Endothelial cell of umbilical vein (primary cell): ENCODE results near the gene NPY. TPM values are rescaled to one million over a fixed set of nuclear protein-coding genes. Genes with fewer than 3 reads are reported as not detected.

Source experiments
- BruUV-seq: library from RNA; stranded (reverse); fragments of 400-500 nt; replicated peaks from 2 replicates; lab custom pipeline; 2021; lab: Mats Ljungman, UMichigan
- CTCF ChIA-PET: fragments of 300-600, 350-600 bp; sonication (Branson Sonifier 250); formaldehyde crosslinking; loops from one replicate; lab custom pipeline; 2021; ENCODE audit warnings: antibody characterized with exemption, inconsistent platforms; lab: Charles Lee
- POLR2A ChIA-PET: fragments of 300-600, 350-600 bp; sonication (Branson Sonifier 250); formaldehyde crosslinking; loops from one replicate; lab custom pipeline; 2021; ENCODE audit warnings: antibody characterized with exemption, inconsistent platforms; lab: Charles Lee
- DNase-seq: peaks from one replicate; pipeline ENCODE4 v3.0.0-alpha.2; 2011; ENCODE audit warnings: low read depth, low spot score
- FAIRE-seq: peaks from 2 replicates; lab custom pipeline; 2011; peaks lifted over from hg19 to GRCh38; lab: Jason Lieb, UNC
- H2AFZ ChIP-seq: 2 replicates; pipeline ENCODE4 v1.6.0; 2012; ENCODE audit warnings: low read depth, low read length, control low read depth, inconsistent platforms
- H3K27ac ChIP-seq: 2 replicates; pipeline ENCODE4 v1.5.1; 2011; ENCODE audit warnings: low read depth, mild to moderate bottlenecking, control low read depth, low read length, moderate library complexity; ENCODE audit not compliant: insufficient read depth
- H3K27me3 ChIP-seq, 2 experiments: 2 replicates each; pipeline versions ENCODE4 v1.6.0 to v1.6.1; 2011; ENCODE audit warnings: low read length in 2 of 2, mixed read lengths in 1 of 2; ENCODE audit not compliant: control insufficient read depth in 2 of 2, insufficient read depth in 2 of 2
- H3K36me3 ChIP-seq, 2 experiments: 2 replicates in 1 of 2; 3 replicates in 1 of 2; pipeline ENCODE4 v1.5.1; 2011; ENCODE audit warnings: low read length in 2 of 2, mild to moderate bottlenecking in 1 of 2, moderate library complexity in 1 of 2; ENCODE audit not compliant: control insufficient read depth in 2 of 2, insufficient read depth in 2 of 2; ENCODE audit errors: extremely low read depth in 1 of 2
- H3K4me1 ChIP-seq: 3 replicates; pipeline ENCODE4 v1.5.1; 2011; ENCODE audit warnings: mild to moderate bottlenecking, low read length; ENCODE audit not compliant: control insufficient read depth, insufficient read depth; ENCODE audit errors: extremely low read depth
- H3K4me2 ChIP-seq: 2 replicates; pipeline ENCODE4 v1.6.1; 2011; ENCODE audit warnings: low read length, control low read depth, mixed read lengths; ENCODE audit not compliant: insufficient read depth
- H3K4me3 ChIP-seq, 3 experiments: fragments of 200-600 bp in 1 of 3; sonication (generic), shearing (Covaris generic) in 1 of 3; replicated peaks in 1 of 3; 2 replicates each; pipeline ENCODE4 v1.5.1; 2011 to 2016; ENCODE audit warnings: control low read depth in 3 of 3, low read length in 3 of 3, mild to moderate bottlenecking in 2 of 3, inconsistent platforms in 1 of 3, low read depth in 1 of 3, moderate library complexity in 1 of 3; ENCODE audit not compliant: insufficient read depth in 1 of 3
- H3K79me2 ChIP-seq: 2 replicates; pipeline ENCODE4 v1.6.0; 2012; ENCODE audit warnings: low read length, inconsistent platforms; ENCODE audit not compliant: control insufficient read depth, insufficient read depth
- H3K9ac ChIP-seq: replicated peaks from 2 replicates; pipeline ENCODE3; 2011; ENCODE audit warnings: low read length, control low read depth; ENCODE audit not compliant: insufficient read depth; ENCODE audit errors: extremely low read depth
- H3K9me1 ChIP-seq: replicated peaks from 3 replicates; pipeline ENCODE4 v1.6.0; 2011; ENCODE audit warnings: mild to moderate bottlenecking, low read length; ENCODE audit not compliant: control insufficient read depth, insufficient read depth; ENCODE audit errors: extremely low read depth
- H3K9me3 ChIP-seq: replicated peaks from 2 replicates; pipeline ENCODE4 v1.5.1; 2012; ENCODE audit warnings: low read length, inconsistent platforms; ENCODE audit not compliant: control insufficient read depth, insufficient read depth
- H4K20me1 ChIP-seq: replicated peaks from 2 replicates; pipeline ENCODE3; 2011; ENCODE audit warnings: mild to moderate bottlenecking, low read length; ENCODE audit not compliant: control insufficient read depth, insufficient read depth; ENCODE audit errors: extremely low read depth
- CTCF ChIP-seq, 2 donors: IDR thresholded peaks; 1 replicate in 1 of 2; 2 replicates in 1 of 2; pipeline ENCODE4 v1.5.1; 2011; ENCODE audit warnings: low read length in 2 of 2, mild to moderate bottlenecking in 2 of 2, moderate library complexity in 2 of 2, control low read depth in 1 of 2, inconsistent platforms in 1 of 2, low read depth in 1 of 2; ENCODE audit not compliant: insufficient read depth in 1 of 2; ENCODE audit errors: extremely low read depth in 1 of 2
- EZH2 ChIP-seq: IDR thresholded peaks from 2 replicates; pipeline ENCODE4 v1.6.1; 2012; ENCODE audit warnings: borderline replicate concordance, low read depth, mild to moderate bottlenecking, moderate library complexity, low read length, inconsistent platforms; ENCODE audit not compliant: severe bottlenecking
- FOS ChIP-seq: IDR thresholded peaks from 2 replicates; pipeline ENCODE4 v1.6.1; 2011; ENCODE audit warnings: mild to moderate bottlenecking, low read length, moderate library complexity, borderline replicate concordance; ENCODE audit not compliant: insufficient read depth
- GATA2 ChIP-seq: IDR thresholded peaks from 2 replicates; pipeline ENCODE4 v1.7.0; 2011; ENCODE audit warnings: low read depth, mild to moderate bottlenecking, moderate library complexity, mixed read lengths, low read length; ENCODE audit not compliant: insufficient read length, insufficient read depth
- JUN ChIP-seq: IDR thresholded peaks from 2 replicates; pipeline ENCODE4 v1.6.1; 2011; ENCODE audit warnings: borderline replicate concordance, low read depth; ENCODE audit not compliant: insufficient read length, insufficient read depth
- MAX ChIP-seq: IDR thresholded peaks from 2 replicates; pipeline ENCODE4 v1.6.1; 2011; ENCODE audit not compliant: insufficient read depth, insufficient read length
- MYC ChIP-seq: IDR thresholded peaks from one replicate; pipeline ENCODE4 v1.6.1; 2011; ENCODE audit warnings: mild to moderate bottlenecking, low read depth, low read length
- POLR2A ChIP-seq: IDR thresholded peaks from 2 replicates; pipeline ENCODE4 v1.6.1; 2012; ENCODE audit warnings: low read depth, mild to moderate bottlenecking, control low read depth, low read length
- POLR2AphosphoS5 ChIP-seq: IDR thresholded peaks from 2 replicates; pipeline ENCODE4 v1.6.1; 2012; ENCODE audit warnings: low read depth, mild to moderate bottlenecking, control low read depth, low read length, moderate library complexity; ENCODE audit not compliant: insufficient read depth
- dilution Hi-C: fragments of 300-500 bp; cut with MboI; formaldehyde crosslinking; loops from one replicate; pipeline ENCODE4 v1.15.0; 2019; ENCODE audit warnings: low sequenced_read_pairs; ENCODE audit not compliant: extremely low pct_ligation_motif_present
- intact Hi-C: fragments of 100-400 bp; cut with micrococcal nuclease; formaldehyde crosslinking; loops from one replicate; pipeline ENCODE4 v1.10.0; 2022
- polyA plus RNA-seq, 4 experiments: library from polyadenylated mRNA; depleted of rRNA in 3 of 4; stranded (reverse) in 3 of 4; unstranded in 1 of 4; fragments of >200 nt; gene quantifications; 2 replicates each; pipeline versions ENCODE4 v1.2.1 to v1.2.3, GENCODE V29; 2011 to 2012; ENCODE audit warnings: missing spikeins in 1 of 4
- total RNA-seq: library from RNA; stranded (reverse); gene quantifications from 2 replicates; pipeline ENCODE4 v1.2.3, GENCODE V29; 2021

The NPY gene
- total and polyA plus RNA-seq, 2 donors (not counting 3 experiments of a cell fraction or from before 2014, with no cell fraction given), result not detected

- Histone ChIP-seq H2AFZ (no peak overlapping the region), H3K27ac (no peak overlapping the region), H4K20me1 (no peaks in the 10 kb centered on the region), H3K4me2 (no peak overlapping the region), H3K27me3 (no peaks in the 10 kb centered on the region), H3K36me3 (no peaks in the 10 kb centered on the region), H3K79me2 (no peaks in the 10 kb centered on the region), H3K9ac (no peak overlapping the region), H3K4me3 (no peak overlapping the region), H3K9me1 (no peaks in the 10 kb centered on the region), H3K9me3 (no peaks in the 10 kb centered on the region), H3K4me1 (no peaks in the 10 kb centered on the region)
- no peak for TF ChIP-seq GATA2
- no peak for TF ChIP-seq POLR2AphosphoS5
- TF ChIP-seq EZH2, result no peak
- no peak for TF ChIP-seq FOS
- dilution Hi-C loops (no loop called here), intact Hi-C loops (no loop called here)
- POLR2A ChIA-PET, result no interaction called here
- CTCF ChIA-PET, result no interaction called here
- no peak for DNase-seq
- no TSS peak for BruUV-seq
- no peak for FAIRE-seq
These were observed 50.6 kb downstream of the NPY start for GRCh38 chr7:24334627-24335026.

- ChIA-PET POLR2A (no interaction called here), CTCF (interaction anchor here (1.4 kb wide), 1 partner anchor 12 kb away, joined by 3 read pairs; no protein-coding TSS in a partner anchor)
- no peak overlapping the region for H3K4me3 ChIP-seq
- H3K9ac ChIP-seq, result no peak overlapping the region
- no peak overlapping the region for H3K27ac ChIP-seq
- H2AFZ ChIP-seq, result no peak overlapping the region
- no peaks in the 10 kb centered on the region for H3K4me1 ChIP-seq
- H3K79me2 ChIP-seq, result no peaks in the 10 kb centered on the region
- no peaks in the 10 kb centered on the region for H3K9me3 ChIP-seq
- no TSS peak for BruUV-seq
- H3K36me3 ChIP-seq, result no peaks in the 10 kb centered on the region
- no peaks in the 10 kb centered on the region for H4K20me1 ChIP-seq
- no peak overlapping the region for H3K4me2 ChIP-seq
- intact Hi-C loops, result no loop called here
- TF ChIP-seq EZH2 (no peak), FOS (no peak), MYC (no peak), CTCF (IDR thresholded peaks at IDR 0.05; ENCODE audit: extremely low read depth in 1 of 2, insufficient read depth in 1 of 2, low read depth in 1 of 2, low read length in 2 of 2) (no peak), POLR2AphosphoS5 (no peak), MAX (no peak), GATA2 (no peak), POLR2A (no peak), JUN (no peak)
- no peaks in the 10 kb centered on the region for H3K9me1 ChIP-seq
- dilution Hi-C loops, result no loop called here
- DNase-seq (no peak), FAIRE-seq (no peak)
- H3K27me3 ChIP-seq, result no peaks in the 10 kb centered on the region
These were observed 52.5 kb downstream of the NPY start for GRCh38 chr7:24336461-24336860.
